B cell (primary cell): ENCODE data around the gene LRRC63. TPM values are rescaled to one million over a fixed set of nuclear protein-coding genes. Genes with fewer than 3 reads are reported as not detected.

ENCODE experiments used
- ATAC-seq: fragments of 200-7000 bp; cut with Tn5 transposase; one replicate; pipeline ENCODE4 v1.10.0; 2021; ENCODE audit warnings: low read depth, mild to moderate bottlenecking, moderate number of reproducible peaks, moderate library complexity
- CTCF ChIA-PET: fragments of 350-600 bp; sonication (Branson Sonifier 250); formaldehyde crosslinking; loops from one replicate; lab custom pipeline; 2021; ENCODE audit warnings: antibody characterized with exemption, inconsistent platforms; lab: Charles Lee
- POLR2A ChIA-PET: fragments of 350-600 bp; sonication (Branson Sonifier 250); formaldehyde crosslinking; loops from one replicate; lab custom pipeline; 2021; ENCODE audit warnings: antibody characterized with exemption; lab: Charles Lee
- DNase-seq: peaks from one replicate; pipeline ENCODE4 v3.0.0; 2013
- H2AFZ ChIP-seq: 2 replicates; pipeline ENCODE4 v1.6.1; 2012; ENCODE audit warnings: mild to moderate bottlenecking, low read depth, low read length; ENCODE audit not compliant: insufficient read depth, poor library complexity, severe bottlenecking
- H3K27ac ChIP-seq, 2 donors: 1 replicate in 1 of 2; 2 replicates in 1 of 2; pipeline ENCODE4 v1.5.1; 2012 to 2013; ENCODE audit warnings: low read length in 2 of 2, mild to moderate bottlenecking in 2 of 2, moderate library complexity in 1 of 2
- H3K27me3 ChIP-seq, 4 experiments: fragments of 200-600 bp in 1 of 4; sonication (generic) in 1 of 4; replicated peaks in 1 of 4; 1 replicate in 2 of 4; 2 replicates in 2 of 4; pipeline versions ENCODE4 v1.6.1 to v1.7.0; 2013 to 2016; ENCODE audit warnings: low read length in 3 of 4, mild to moderate bottlenecking in 2 of 4, mixed read lengths in 1 of 4, moderate library complexity in 1 of 4; ENCODE audit not compliant: insufficient read depth in 4 of 4, control insufficient read depth in 3 of 4; ENCODE audit errors: control extremely low read depth in 1 of 4
- H3K36me3 ChIP-seq, 2 experiments: replicated peaks in 1 of 2; 1 replicate in 1 of 2; 2 replicates in 1 of 2; pipeline versions ENCODE4 v1.6.1 to v1.7.1; 2013; ENCODE audit warnings: low read length in 1 of 2; ENCODE audit not compliant: insufficient read depth in 2 of 2, control insufficient read depth in 1 of 2; ENCODE audit errors: control extremely low read depth in 1 of 2, extremely low read depth in 1 of 2
- H3K4me1 ChIP-seq, 2 donors: fragments of 200-600 bp in 1 of 2; sonication (generic) in 1 of 2; 1 replicate in 1 of 2; 2 replicates in 1 of 2; pipeline versions ENCODE4 v1.5.1 to v1.6.1; 2013 to 2017; ENCODE audit warnings: low read length in 2 of 2; ENCODE audit not compliant: control insufficient read depth in 2 of 2, insufficient read depth in 2 of 2
- H3K4me2 ChIP-seq: replicated peaks from 2 replicates; pipeline ENCODE3; 2012; ENCODE audit warnings: mild to moderate bottlenecking, low read depth, low read length; ENCODE audit not compliant: poor library complexity, severe bottlenecking
- H3K4me3 ChIP-seq, 5 experiments: fragments of 200-600 bp in 1 of 5; sonication (generic) in 1 of 5; 1 replicate in 3 of 5; 2 replicates in 2 of 5; pipeline versions ENCODE4 v1.5.1 to v1.7.0; 2011 to 2016; ENCODE audit warnings: low read length in 4 of 5, mild to moderate bottlenecking in 4 of 5, low read depth in 2 of 5, control low read depth in 1 of 5, moderate library complexity in 1 of 5; ENCODE audit not compliant: insufficient read depth in 1 of 5; ENCODE audit errors: control extremely low read depth in 1 of 5, extremely low read depth in 1 of 5
- H3K79me2 ChIP-seq: fragments of 200-600 bp; sonication (generic); one replicate; pipeline ENCODE4 v1.6.0; 2016; ENCODE audit warnings: low read length; ENCODE audit not compliant: control insufficient read depth, insufficient read depth
- H3K9ac ChIP-seq: fragments of 200-600 bp; sonication (generic); 2 replicates; pipeline ENCODE4 v1.6.1; 2017; ENCODE audit warnings: mild to moderate bottlenecking, low read length, moderate library complexity
- H3K9me3 ChIP-seq, 3 donors: one replicate each; pipeline versions ENCODE4 v1.6.1 to v1.7.1; 2013; ENCODE audit warnings: low read length in 2 of 3; ENCODE audit not compliant: control insufficient read depth in 2 of 3, insufficient read depth in 1 of 3; ENCODE audit errors: control extremely low read depth in 1 of 3
- H4K20me1 ChIP-seq: 2 replicates; pipeline ENCODE4 v1.6.0; 2012; ENCODE audit warnings: mild to moderate bottlenecking, low read length; ENCODE audit not compliant: insufficient read depth, control insufficient read depth, poor library complexity, severe bottlenecking
- H3K27ac Mint-ChIP-seq: one replicate; pipeline ENCODE4 v1.8.0; 2021; ENCODE audit warnings: mixed read lengths
- H3K27me3 Mint-ChIP-seq: one replicate; pipeline ENCODE4 v1.8.0; 2021; ENCODE audit warnings: mixed read lengths
- H3K4me1 Mint-ChIP-seq: one replicate; pipeline ENCODE4 v1.8.0; 2021; ENCODE audit warnings: mixed read lengths
- H3K4me3 Mint-ChIP-seq: one replicate; pipeline ENCODE4 v1.8.0; 2021; ENCODE audit warnings: mixed read lengths
- H3K9me3 Mint-ChIP-seq: one replicate; pipeline ENCODE4 v1.8.0; 2022; ENCODE audit warnings: mixed read lengths; ENCODE audit not compliant: insufficient read depth
- EZH2 ChIP-seq: IDR thresholded peaks from 2 replicates; pipeline ENCODE4 v1.6.1; 2012; ENCODE audit warnings: borderline replicate concordance, low read depth, mild to moderate bottlenecking, moderate library complexity, low read length; ENCODE audit not compliant: insufficient read depth, poor library complexity, severe bottlenecking
- WGBS: methylation state at CpG from one replicate; pipeline ENCODE4 v1.1.5; 2013; ENCODE audit warnings: missing lambda C conversion rate; ENCODE audit not compliant: insufficient coverage; 5-methylcytosine and 5-hydroxymethylcytosine counted together
- intact Hi-C: fragments of 100-400 bp; cut with micrococcal nuclease; formaldehyde crosslinking; loops from one replicate; pipeline ENCODE4 v1.10.0; 2022
- polyA plus RNA-seq: library from polyadenylated mRNA; depleted of rRNA; stranded (reverse); fragments of >200 nt; gene quantifications from 2 replicates; pipeline ENCODE4 v1.2.3, GENCODE V29; 2012
- total RNA-seq, 2 donors: library from RNA; stranded (reverse); fragments of 120-200 nt in 1 of 2; gene quantifications; 1 replicate in 1 of 2; 2 replicates in 1 of 2; pipeline versions ENCODE4 v1.2.3 to v1.2.4, GENCODE V29; 2013 to 2022
- TF ChIP-seq, protein P1 (sequence below): fragments of 200-600 bp; IDR thresholded peaks from one replicate; pipeline ENCODE4 v1.8.0; 2022; ENCODE audit warnings: antibody characterized with exemption, mild to moderate bottlenecking

The LRRC63 gene
- total and polyA plus RNA-seq, 2 donors (not counting 1 experiment from before 2014, with no cell fraction given), result 0.06 to 0.25 TPM

DNA sequence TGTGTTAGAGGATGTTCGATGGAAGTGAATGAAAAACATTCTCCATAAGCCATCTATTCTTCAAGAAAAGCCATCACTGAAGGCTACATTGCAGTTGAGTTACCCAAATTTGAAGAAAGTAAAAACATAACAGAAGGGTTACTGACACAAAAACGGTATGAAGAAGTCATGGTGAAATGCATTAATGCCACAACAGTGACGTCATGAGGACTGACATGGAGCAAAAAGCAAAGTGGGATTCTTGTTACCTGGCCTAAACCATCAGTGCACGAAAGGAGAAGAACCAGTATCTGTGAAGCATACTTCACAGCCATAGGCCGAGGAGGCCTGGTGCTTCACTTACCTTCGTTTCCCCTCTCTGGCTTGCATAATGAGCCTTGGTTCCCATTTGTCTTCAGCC is 58.7 kb downstream of the LRRC63 start:
- H3K9ac ChIP-seq, result no peak overlapping the region
- no peak overlapping the region for H3K4me2 ChIP-seq
- H3K4me1 Mint-ChIP-seq, result no peaks in the 10 kb centered on the region
- no peaks in the 10 kb centered on the region for H4K20me1 ChIP-seq
- no peaks in the 10 kb centered on the region for H3K27me3 ChIP-seq
- CTCF ChIA-PET, result no interaction called here
- no peaks in the 10 kb centered on the region for H3K9me3 Mint-ChIP-seq
- H3K27ac Mint-ChIP-seq, result no peak overlapping the region
- POLR2A ChIA-PET, result no interaction called here
- H3K36me3 ChIP-seq, result no peaks in the 10 kb centered on the region
- DNase-seq (no peak), ATAC-seq (no peak)
- H3K79me2 ChIP-seq, result no peaks in the 10 kb centered on the region
- no peak overlapping the region for H3K4me3 Mint-ChIP-seq
- H3K4me1 ChIP-seq, result no peaks in the 10 kb centered on the region
- peaks cover 11% of the 10 kb centered on the region for H3K27me3 Mint-ChIP-seq
- intact Hi-C loops, result no loop called here
- no peak overlapping the region for H2AFZ ChIP-seq
- WGBS, result 77% methylated on average over 5 of the region's 6 CpGs
- TF ChIP-seq EZH2, result no peak
- TF ChIP-seq, protein P1, sequence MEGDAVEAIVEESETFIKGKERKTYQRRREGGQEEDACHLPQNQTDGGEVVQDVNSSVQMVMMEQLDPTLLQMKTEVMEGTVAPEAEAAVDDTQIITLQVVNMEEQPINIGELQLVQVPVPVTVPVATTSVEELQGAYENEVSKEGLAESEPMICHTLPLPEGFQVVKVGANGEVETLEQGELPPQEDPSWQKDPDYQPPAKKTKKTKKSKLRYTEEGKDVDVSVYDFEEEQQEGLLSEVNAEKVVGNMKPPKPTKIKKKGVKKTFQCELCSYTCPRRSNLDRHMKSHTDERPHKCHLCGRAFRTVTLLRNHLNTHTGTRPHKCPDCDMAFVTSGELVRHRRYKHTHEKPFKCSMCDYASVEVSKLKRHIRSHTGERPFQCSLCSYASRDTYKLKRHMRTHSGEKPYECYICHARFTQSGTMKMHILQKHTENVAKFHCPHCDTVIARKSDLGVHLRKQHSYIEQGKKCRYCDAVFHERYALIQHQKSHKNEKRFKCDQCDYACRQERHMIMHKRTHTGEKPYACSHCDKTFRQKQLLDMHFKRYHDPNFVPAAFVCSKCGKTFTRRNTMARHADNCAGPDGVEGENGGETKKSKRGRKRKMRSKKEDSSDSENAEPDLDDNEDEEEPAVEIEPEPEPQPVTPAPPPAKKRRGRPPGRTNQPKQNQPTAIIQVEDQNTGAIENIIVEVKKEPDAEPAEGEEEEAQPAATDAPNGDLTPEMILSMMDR, result no peak
- H3K4me3 ChIP-seq, result no peak overlapping the region
- no peak overlapping the region for H3K27ac ChIP-seq
- no peaks in the 10 kb centered on the region for H3K9me3 ChIP-seq

DNA sequence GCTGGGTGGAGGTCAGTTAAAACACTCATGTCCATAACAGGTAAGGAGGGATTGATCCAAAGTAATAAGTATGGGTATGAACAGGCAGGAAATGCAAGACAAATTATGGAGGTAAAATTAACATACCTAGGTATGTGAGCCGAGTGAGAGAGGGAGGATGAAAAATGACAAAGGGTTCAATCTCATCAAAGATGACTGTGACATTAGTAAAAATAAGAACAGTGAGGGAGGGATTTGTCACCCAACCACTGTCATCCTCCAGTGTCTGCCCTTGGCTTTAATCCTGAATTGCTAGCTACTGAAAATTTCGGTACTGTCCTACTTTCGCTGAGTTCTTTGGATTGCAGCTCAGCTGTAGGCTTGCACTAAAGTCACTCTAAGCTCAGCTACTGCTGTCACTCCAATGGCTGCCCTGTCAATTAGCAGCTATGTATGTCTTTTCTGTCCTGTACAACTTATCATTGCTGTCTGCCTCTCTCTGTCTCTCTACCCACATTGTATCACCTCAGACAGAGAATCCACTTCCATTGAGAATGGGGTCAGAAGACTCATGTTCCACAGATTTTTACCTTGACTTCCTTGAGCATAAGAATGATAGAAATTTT is 62.5 kb downstream of the LRRC63 start:
- H3K9ac ChIP-seq, result no peak overlapping the region
- H3K36me3 ChIP-seq, result no peaks in the 10 kb centered on the region
- DNase-seq (no peak), ATAC-seq (no peak)
- peaks cover 9% of the 10 kb centered on the region for H3K27me3 Mint-ChIP-seq
- H3K4me3 ChIP-seq, result no peak overlapping the region
- intact Hi-C loops, result no loop called here
- no peak overlapping the region for H2AFZ ChIP-seq
- no peaks in the 10 kb centered on the region for H3K4me1 ChIP-seq
- no peaks in the 10 kb centered on the region for H3K79me2 ChIP-seq
- ChIA-PET CTCF (interaction anchor here (0.6 to 1.4 kb wide), 3 partner anchors 15 to 87 kb away, joined by 3 to 4 read pairs (median 3); no protein-coding TSS in a partner anchor), POLR2A (no interaction called here)
- H3K4me1 Mint-ChIP-seq, result no peaks in the 10 kb centered on the region
- TF ChIP-seq EZH2, result no peak
- TF ChIP-seq, protein P1, result no peak
- H3K27me3 ChIP-seq, result no peaks in the 10 kb centered on the region
- no peaks in the 10 kb centered on the region for H3K9me3 ChIP-seq
- 100% methylated on average over 2 of the region's 3 CpGs for WGBS
- no peak overlapping the region for H3K4me2 ChIP-seq
- no peak overlapping the region for H3K27ac Mint-ChIP-seq
- H4K20me1 ChIP-seq, result no peaks in the 10 kb centered on the region
- no peak overlapping the region for H3K27ac ChIP-seq
- no peaks in the 10 kb centered on the region for H3K9me3 Mint-ChIP-seq
- H3K4me3 Mint-ChIP-seq, result no peak overlapping the region
